Stimulated activated memory B cell treated with anti-CD40 and anti-IgM and Interleukin-4, amounts not matched to agents 10 μg/mL and 1 μg/mL and 100 μg/mL, for 72 hours (primary cell): ENCODE results near the gene GLRX3.
"Not testable (repeated sequence)": the region's sequence is repeated elsewhere in the genome, so short reads cannot be mapped to it uniquely, and the experiment has no call there.

Experiments used
- ATAC-seq: fragments of 150-1000 bp; cut with Tn5 transposase; 2 replicates; pipeline ENCODE4 v1.10.0; 2021
- H3K27ac Mint-ChIP-seq: one replicate; pipeline ENCODE4 v1.8.0; 2022; ENCODE audit warnings: mild to moderate bottlenecking, mixed read lengths
- H3K27me3 Mint-ChIP-seq: one replicate; pipeline ENCODE4 v1.8.0; 2022; ENCODE audit warnings: mixed read lengths
- H3K36me3 Mint-ChIP-seq: one replicate; pipeline ENCODE4 v1.8.0; 2022; ENCODE audit warnings: mixed read lengths
- H3K4me1 Mint-ChIP-seq: one replicate; pipeline ENCODE4 v1.8.0; 2022; ENCODE audit warnings: mixed read lengths
- H3K4me3 Mint-ChIP-seq: one replicate; pipeline ENCODE4 v1.8.0; 2022; ENCODE audit warnings: mild to moderate bottlenecking, moderate library complexity, mixed read lengths
- H3K9me3 Mint-ChIP-seq: one replicate; pipeline ENCODE4 v1.8.0; 2022; ENCODE audit warnings: mixed read lengths

Gene GLRX3

DNA sequence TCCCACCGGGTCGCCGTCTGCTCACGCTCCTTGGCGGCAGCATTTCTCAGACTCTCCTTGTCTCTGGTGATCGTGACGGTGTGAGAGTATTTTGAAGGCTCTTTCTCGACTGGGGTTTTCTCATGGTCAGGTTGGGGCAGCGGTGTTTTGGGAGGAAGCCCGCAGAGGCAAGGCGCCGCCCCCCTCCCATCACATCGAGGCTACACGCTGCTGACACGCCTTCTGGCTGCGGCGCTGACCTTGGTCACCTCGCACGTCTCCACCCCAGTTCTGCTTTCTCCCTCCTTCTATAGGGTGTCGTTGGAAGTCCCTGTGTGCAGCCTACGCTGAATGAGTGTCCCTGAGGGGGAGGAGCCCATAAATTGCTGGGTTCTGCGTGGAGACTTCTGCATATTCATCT, 55.2 kb downstream of the GLRX3 start:
- no peak overlapping the region for H3K27ac Mint-ChIP-seq
- H3K4me1 Mint-ChIP-seq = peaks cover 24% of the 10 kb centered on the region
- H3K36me3 Mint-ChIP-seq = peaks cover 42% of the 10 kb centered on the region
- no peaks in the 10 kb centered on the region for H3K9me3 Mint-ChIP-seq
- ATAC-seq = no peak
- H3K27me3 Mint-ChIP-seq = peaks cover 31% of the 10 kb centered on the region
- H3K4me3 Mint-ChIP-seq = peak overlapping the region; percentile 47

- H3K27ac Mint-ChIP-seq = no peak overlapping the region
- no peak for ATAC-seq
- H3K36me3 Mint-ChIP-seq = peaks cover 37% of the 10 kb centered on the region
- H3K9me3 Mint-ChIP-seq = no peaks in the 10 kb centered on the region
- no peak overlapping the region for H3K4me3 Mint-ChIP-seq
- peaks cover 20% of the 10 kb centered on the region for H3K4me1 Mint-ChIP-seq
- peaks cover 31% of the 10 kb centered on the region for H3K27me3 Mint-ChIP-seq
Measured at GRCh38 chr10:130192276-130192848, 56.2 kb downstream of the GLRX3 start.

GRCh38 chr10:130193033-130193432, 56.8 kb downstream of the GLRX3 start:
- no peaks in the 10 kb centered on the region for H3K9me3 Mint-ChIP-seq
- H3K27ac Mint-ChIP-seq = no peak overlapping the region
- no peak overlapping the region for H3K4me3 Mint-ChIP-seq
- peaks cover 32% of the 10 kb centered on the region for H3K36me3 Mint-ChIP-seq
- peaks cover 13% of the 10 kb centered on the region for H3K4me1 Mint-ChIP-seq
- peaks cover 31% of the 10 kb centered on the region for H3K27me3 Mint-ChIP-seq
- no peak for ATAC-seq

DNA sequence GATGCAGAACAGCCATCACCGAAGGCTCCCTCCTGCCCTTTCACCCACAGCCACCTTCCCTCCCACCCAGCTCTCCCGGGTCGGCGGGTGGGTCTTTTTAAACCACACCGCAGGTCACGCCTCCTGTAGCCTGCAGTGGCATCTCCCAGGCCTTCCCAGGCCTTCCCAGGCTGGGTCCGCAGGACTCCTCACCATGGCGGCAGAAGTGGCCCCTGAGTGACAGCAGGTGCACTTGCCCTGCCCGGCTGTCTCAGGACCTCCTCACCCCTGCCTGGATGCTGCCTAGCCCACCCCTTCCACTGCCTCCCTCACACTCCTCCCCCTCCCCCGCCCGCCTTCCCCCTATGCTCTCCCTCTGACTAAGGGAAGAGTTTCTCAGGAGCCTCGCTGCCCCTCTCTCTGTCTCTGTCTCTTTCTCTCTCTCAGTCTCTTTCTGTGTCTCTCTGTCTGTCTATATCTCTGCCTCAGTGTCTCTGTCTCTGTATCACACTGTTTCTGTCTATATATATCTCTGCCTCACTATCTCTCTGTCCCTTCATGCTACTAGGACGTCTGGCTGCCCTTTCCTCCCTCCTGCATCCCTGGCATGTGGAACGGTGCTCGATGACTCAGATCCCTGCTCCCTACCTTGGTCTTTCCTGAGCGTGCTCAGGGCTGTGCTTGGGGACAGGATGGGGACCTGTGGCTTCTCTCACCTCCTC, 57.5 kb downstream of the GLRX3 start:
- Mint-ChIP-seq H3K4me1 (peaks cover 7% of the 10 kb centered on the region), H3K36me3 (peaks cover 27% of the 10 kb centered on the region), H3K27ac (no peak overlapping the region), H3K27me3 (peaks cover 31% of the 10 kb centered on the region), H3K9me3 (no peaks in the 10 kb centered on the region), H3K4me3 (no peak overlapping the region)
- ATAC-seq = no peak

DNA sequence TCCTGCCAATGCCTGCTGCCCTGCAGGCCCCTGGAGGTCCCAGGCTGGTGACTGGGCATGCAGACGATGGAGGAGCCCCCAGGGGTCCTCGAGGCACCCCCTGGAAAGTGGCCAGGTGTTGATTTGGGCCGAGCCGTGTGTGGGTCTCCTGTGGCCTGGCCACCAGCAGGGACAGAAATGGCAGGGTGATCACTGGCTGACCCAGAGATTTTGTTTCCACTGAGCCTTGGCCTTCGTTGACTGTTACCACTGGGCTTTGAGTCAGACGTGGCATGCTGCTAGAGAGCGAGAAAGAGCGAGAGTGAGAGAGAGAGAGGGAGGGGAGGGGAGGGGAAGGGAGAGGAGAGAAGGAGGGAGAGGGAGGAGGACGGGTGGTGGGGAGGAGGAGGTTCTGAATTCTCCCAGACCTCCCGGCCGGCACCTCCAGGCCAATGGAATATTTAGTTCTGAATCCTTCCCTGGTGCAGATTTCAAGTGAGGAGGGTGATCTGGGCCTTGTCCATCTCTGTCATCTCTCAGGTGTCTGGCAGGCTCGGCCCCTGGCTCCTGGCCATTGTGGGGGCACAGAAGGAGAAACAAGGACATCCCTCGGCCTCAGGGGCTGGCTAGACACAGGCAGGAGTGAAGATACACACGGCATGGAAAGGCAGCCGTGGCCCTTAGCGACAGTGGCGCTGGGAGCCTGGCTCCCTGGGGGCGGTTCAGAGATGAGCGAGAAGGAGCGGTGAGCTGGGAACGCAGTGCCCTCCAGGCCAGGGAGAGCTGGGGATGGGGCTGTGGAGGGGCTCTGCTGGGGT, 58.2 kb downstream of the GLRX3 start:
- Mint-ChIP-seq H3K27ac (no peak overlapping the region), H3K4me1 (peaks cover 6% of the 10 kb centered on the region), H3K27me3 (peaks cover 31% of the 10 kb centered on the region), H3K9me3 (no peaks in the 10 kb centered on the region), H3K36me3 (peaks cover 26% of the 10 kb centered on the region), H3K4me3 (no peak overlapping the region)
- no peak for ATAC-seq

DNA sequence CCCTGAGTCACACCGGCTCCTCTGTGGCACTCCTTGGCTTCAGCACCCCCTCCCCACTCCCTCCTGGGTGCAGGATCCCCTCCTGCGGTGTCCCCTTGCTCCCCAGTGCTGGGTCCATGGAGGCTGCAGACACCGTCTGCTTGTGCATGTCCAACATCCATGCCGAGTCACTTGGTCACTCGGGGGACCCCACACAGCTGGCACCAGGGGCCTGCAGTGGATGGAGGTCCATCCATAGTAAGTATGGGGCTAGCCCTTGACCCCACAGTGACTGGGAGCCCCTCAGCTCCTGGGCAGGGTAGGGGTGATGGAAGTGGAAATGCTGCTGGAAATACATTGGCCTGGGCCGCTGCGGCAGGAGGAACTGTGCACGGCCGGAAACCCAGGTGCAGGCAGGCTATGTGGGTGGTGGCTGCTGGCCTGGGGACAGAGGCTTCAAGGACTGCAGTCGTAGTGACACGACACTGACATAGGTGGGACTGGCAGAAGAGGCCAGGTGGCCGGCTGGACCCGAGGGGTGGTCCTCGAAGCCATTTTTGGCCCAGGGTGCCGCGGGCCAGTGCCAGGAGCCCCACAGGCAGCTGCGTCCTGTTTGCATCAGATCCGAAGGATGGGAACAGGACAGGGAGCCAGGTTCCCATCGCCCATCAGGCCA, 58.9 kb downstream of the GLRX3 start:
- Mint-ChIP-seq H3K4me3 (no peak overlapping the region), H3K4me1 (peaks cover 1% of the 10 kb centered on the region), H3K27ac (no peak overlapping the region), H3K9me3 (no peaks in the 10 kb centered on the region), H3K36me3 (peaks cover 22% of the 10 kb centered on the region), H3K27me3 (peaks cover 31% of the 10 kb centered on the region)
- ATAC-seq = no peak

GRCh38 chr10:130195746-130196294, 59.6 kb downstream of the GLRX3 start:
- peaks cover 21% of the 10 kb centered on the region for H3K36me3 Mint-ChIP-seq
- H3K27me3 Mint-ChIP-seq = peaks cover 31% of the 10 kb centered on the region
- H3K4me1 Mint-ChIP-seq = no peaks in the 10 kb centered on the region
- no peak overlapping the region for H3K4me3 Mint-ChIP-seq
- H3K9me3 Mint-ChIP-seq = no peaks in the 10 kb centered on the region
- H3K27ac Mint-ChIP-seq = no peak overlapping the region
- ATAC-seq = no peak

DNA sequence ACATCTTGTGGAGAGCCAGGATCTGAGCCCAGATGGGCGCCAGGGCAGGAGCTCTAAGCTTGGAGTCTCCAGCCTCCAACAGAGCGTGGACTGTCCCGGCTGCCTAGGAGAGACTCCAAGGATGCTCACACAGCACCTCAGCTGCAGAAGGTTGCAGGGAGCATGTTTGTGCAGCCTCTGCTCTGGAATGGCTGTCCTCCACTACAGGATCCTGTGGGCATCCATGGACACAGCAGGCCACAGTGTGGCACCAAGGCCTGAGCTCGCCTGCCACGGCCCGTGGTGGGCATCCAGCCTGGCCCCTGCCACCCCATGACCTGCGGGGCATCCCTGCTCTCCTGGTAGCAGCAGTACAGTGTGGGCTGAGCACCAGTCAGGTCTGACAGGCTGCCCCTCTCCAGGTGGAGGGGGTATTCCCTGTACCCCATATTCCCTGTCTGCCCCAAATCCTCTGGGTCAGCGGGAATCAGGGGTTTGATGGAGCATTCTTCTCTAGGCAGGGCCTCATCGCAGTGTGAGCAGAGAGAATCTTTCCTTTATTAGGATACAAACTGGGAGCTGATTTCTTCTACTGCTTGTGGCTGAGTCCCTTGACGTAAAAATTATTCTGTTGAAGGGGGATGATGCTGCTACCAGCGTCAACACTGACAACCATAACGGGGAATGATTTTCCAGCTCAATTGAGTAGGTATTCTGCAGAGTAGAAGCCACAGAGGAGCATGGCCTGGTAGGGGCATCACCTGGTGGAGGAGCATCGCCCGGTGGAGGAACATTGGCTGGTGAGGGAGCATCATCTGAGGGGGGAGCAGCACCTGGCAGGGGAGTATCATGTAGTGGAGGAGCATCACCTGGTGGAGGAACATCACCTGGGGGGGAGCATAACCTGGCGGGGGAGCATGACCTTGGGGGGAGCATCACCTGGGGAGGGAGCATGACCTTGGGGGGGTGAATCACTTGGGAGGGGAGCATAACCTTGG, 60.6 kb downstream of the GLRX3 start:
- no peaks in the 10 kb centered on the region for H3K9me3 Mint-ChIP-seq
- no peak overlapping the region for H3K27ac Mint-ChIP-seq
- peaks cover 15% of the 10 kb centered on the region for H3K36me3 Mint-ChIP-seq
- no peak for ATAC-seq
- no peak overlapping the region for H3K4me3 Mint-ChIP-seq
- H3K4me1 Mint-ChIP-seq = no peaks in the 10 kb centered on the region
- peaks cover 22% of the 10 kb centered on the region for H3K27me3 Mint-ChIP-seq

DNA sequence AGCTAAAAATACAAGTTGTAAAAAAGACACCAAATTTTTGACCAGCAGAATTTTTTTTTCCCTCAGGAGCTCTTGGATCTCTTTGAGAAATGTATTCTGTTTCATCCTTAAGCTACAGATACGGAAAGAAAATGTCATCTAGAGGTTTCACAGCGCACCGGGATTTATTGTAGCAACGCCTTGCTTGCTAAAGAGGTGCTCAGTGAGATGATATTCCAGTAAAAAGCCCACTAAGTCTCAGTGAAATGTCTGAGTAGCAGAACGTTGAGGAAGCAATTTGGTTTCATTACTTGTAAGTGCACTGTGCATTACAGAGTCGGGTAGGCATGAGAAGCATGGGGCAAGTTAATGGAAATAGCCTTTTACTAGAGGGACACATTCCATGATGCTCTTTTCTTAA, 62.5 kb downstream of the GLRX3 start:
- Mint-ChIP-seq H3K9me3 (no peaks in the 10 kb centered on the region), H3K36me3 (peaks cover 12% of the 10 kb centered on the region), H3K4me1 (no peaks in the 10 kb centered on the region), H3K27ac (no peak overlapping the region), H3K4me3 (no peak overlapping the region), H3K27me3 (peaks cover 6% of the 10 kb centered on the region)
- ATAC-seq = no peak

DNA sequence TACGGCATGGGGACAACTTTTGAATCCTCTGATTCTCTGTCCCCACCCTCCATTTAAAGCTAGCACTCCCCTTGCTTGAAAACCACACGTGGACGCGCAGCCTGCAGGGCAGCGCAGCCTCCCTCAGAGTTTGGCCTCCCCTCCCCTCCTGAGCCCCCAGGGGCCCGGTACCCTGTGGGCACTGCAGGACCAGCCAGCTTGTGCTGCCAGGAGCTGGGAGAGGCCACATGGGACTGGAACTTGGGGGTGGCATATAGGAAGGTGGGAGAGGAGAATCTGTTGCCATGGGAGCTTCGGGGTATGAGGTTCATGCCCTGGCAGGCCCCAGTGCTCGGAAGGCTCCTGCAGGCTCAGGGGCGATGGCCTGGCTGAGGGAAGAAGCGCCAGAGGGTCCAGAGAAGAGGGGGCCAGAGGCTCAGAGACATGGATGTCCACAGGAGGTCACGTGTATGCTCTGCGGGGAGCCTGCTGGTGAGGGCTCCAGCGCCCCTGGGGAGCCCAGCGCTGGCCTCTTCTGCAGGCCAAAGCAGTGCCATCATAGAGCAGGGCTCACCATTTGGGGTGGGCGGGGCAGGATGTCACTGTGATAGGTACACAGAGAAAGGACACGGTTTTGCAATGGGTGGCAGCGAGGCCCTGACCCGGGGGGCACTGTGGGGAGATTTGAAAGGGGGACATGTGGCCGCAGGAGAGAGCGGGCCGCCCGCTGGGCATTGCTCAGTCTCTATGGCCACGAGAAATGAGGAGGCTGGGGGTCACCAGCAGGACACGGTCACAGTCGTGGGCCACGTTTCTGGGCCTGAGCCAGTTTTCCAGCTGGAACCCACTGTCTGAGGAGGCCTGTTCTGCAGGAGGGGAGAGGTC, 64.2 kb downstream of the GLRX3 start:
- Mint-ChIP-seq H3K27ac (no peak overlapping the region), H3K9me3 (no peaks in the 10 kb centered on the region), H3K4me3 (no peak overlapping the region), H3K36me3 (peaks cover 6% of the 10 kb centered on the region), H3K4me1 (no peaks in the 10 kb centered on the region), H3K27me3 (no peaks in the 10 kb centered on the region)
- no peak for ATAC-seq

DNA sequence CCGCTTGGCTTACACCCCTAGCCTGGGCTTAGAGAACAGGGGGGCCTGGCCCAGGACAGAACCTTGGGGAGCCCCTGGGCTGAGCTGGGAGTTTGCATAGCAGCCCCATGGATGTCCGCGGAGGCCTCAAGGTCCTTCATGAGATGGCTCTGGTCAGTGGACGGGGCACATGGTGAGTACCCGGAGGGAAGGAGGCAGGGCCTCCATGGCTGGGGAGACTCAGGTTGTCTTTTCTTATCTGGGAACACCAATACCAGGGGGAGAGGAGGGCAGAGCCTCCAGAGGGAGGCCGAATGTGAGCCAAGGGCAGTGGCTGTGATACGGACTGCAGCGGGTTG, 64.8 kb downstream of the GLRX3 start:
- Mint-ChIP-seq H3K27ac (no peak overlapping the region), H3K36me3 (peaks cover 3% of the 10 kb centered on the region), H3K4me1 (no peaks in the 10 kb centered on the region), H3K4me3 (no peak overlapping the region), H3K27me3 (no peaks in the 10 kb centered on the region), H3K9me3 (no peaks in the 10 kb centered on the region)
- ATAC-seq = peak; percentile 4

DNA sequence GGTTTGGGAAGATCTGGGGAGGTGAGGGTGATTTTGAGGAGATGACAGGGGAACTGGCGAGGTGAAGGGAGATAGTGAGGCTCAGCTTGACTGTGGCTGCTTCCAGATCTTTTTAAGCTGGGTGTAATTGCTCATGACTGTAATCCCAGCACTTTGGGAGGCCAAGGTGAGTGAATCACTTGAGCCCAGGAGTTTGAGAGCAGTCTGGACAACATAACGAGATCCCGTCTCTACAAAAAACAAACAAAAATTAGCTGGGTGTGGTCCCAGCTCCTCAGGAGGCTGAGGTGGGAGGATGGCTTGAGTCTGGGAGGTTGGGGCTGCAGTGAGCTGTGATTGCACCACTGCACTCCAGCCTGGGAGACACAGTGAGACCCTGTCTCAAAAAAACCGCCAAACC, 66.0 kb downstream of the GLRX3 start:
- H3K27ac Mint-ChIP-seq, H3K4me1 Mint-ChIP-seq, H3K4me3 Mint-ChIP-seq, ATAC-seq, H3K27me3 Mint-ChIP-seq, H3K36me3 Mint-ChIP-seq, H3K9me3 Mint-ChIP-seq: not testable (repeated sequence)

DNA sequence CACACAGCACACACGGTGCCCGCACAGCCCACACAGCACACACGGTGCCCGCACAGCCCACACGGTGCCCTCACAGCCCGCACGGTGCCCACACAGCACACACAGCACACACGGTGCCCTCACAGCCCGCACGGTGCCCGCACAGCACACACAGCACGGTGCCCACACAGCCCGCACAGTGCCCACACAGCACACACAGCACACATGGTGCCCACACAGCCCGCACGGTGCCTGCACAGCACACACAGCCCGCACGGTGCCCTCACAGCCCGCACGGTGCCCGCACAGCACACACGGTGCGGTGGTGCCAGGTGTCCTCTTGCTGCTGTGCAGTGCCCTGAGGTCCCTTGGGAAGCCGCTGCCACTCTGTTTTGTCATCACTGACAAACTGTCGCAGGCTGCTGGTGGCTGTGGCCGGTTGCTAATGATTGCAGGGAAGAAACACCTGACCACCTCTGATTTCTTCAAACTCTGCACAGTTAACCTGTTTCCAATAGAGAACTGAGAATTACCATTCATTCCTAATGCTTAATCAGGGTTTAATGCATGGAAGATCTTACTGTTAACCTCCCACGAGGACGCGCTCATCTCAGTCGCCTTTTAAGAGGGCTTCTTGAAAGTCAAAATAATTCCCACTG, 66.9 kb downstream of the GLRX3 start:
- no peak overlapping the region for H3K27ac Mint-ChIP-seq
- H3K4me1 Mint-ChIP-seq = no peaks in the 10 kb centered on the region
- no peak for ATAC-seq
- H3K27me3 Mint-ChIP-seq = no peaks in the 10 kb centered on the region
- no peaks in the 10 kb centered on the region for H3K36me3 Mint-ChIP-seq
- H3K4me3 Mint-ChIP-seq = no peak overlapping the region
- H3K9me3 Mint-ChIP-seq = no peaks in the 10 kb centered on the region
